ENCODE data around the gene MAP3K4.

MAP3K4 gene

GRCh38 chr6:161128230-161128629 lies 136.7 kb downstream of the MAP3K4 start:
- H3K4me3 ChIP-seq (ENCODE audit: low read depth, low read length) = no peak overlapping the region
- no peak for TF ChIP-seq CTCF (IDR thresholded peaks at IDR 0.05; ENCODE audit: low read depth, low read length)

DNA sequence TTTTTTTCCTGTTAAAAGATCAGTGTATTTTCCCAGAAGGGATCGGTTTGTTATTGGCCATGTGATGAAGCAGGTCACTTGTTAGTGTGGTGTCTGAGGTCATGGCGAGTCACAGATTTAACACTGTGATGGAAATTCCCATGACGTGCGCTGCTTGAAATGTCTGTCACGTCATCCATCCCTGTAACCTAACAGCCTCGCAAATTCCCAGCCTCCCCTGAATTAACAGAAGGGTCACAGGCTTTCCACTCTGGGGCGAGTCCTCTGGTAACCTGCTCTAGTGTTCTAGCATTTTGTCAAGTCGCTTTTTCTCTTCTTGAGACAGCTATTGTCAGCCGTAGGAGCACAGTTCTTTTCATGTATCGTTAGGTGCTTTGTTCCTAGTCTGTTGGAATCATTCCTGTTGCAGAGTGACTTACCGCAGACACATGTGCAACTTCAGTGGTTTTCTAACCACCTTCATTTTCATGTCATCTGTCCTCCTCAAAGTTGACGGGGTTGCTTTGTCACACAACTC lies 137.2 kb downstream of the MAP3K4 start:
- TF ChIP-seq CTCF (IDR thresholded peaks at IDR 0.05; ENCODE audit: low read depth, low read length) = no peak

DNA sequence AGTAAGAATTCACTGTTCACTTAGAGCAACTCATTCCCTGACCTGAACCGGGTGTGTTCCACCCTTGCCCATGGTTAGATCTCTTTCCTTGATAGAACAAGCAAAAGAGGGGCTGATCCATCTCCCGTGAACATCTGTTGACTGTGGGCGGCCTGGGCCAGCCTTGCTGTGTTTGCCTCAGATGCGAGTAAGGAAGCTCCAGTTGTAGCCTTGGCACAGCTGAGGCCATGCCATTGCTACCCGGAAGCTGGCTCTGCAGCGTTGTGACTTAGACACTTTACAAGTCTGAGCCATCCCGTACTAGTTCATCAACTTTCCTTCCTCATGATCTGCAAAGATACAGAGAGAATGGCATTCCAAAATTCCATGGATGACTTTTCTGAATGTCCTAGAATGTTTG lies 139.0 kb downstream of the MAP3K4 start:
- TF ChIP-seq CTCF (IDR thresholded peaks at IDR 0.05; ENCODE audit: low read depth, low read length) = no peak
- no peak overlapping the region for H3K4me3 ChIP-seq (ENCODE audit: low read depth, low read length)

More for the DNA sequence above, 137.2 kb downstream of the MAP3K4 start:
- no peak overlapping the region for H3K4me3 ChIP-seq (ENCODE audit: low read depth, low read length)

DNA sequence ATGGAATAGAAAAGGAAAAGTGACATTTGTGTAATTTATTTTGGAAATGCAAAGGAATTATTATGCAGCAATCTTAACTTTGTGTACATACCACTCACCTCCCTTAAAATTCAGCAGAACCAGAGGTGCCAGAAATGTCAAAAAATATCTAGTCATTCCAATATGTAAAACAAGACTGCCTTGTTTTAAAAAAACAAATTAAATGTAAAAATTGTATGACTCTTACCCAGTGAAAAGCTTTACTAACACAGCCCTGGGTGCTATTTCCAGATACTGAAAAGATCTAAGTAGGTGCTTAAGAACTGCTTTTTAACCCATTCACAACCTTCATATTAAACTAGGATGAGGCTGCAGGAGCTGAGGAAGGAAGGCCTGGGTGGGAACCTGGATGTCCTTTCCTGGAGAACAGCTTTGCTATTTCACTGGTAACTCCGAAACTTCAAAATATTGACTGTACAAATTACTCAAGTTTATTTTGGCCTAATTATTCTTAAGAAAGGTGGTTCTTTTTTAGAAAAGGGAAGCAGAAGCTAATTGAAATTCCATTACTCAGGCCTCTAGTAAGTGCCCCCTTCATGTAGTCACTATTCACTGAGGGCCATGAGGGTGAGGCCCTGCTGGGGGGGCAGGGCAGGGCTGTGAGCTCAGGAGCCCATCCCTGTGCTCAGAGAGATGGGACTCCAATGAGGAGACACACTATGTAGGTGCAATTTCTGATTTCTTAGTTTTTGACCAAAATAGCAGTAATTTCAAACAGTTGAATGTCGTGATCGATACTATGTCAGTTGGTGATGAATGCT lies 139.6 kb downstream of the MAP3K4 start:
- no peak overlapping the region for H3K4me3 ChIP-seq (ENCODE audit: low read depth, low read length)
- TF ChIP-seq CTCF (IDR thresholded peaks at IDR 0.05; ENCODE audit: low read depth, low read length) = no peak

GRCh38 chr6:161132384-161132783 lies 140.8 kb downstream of the MAP3K4 start:
- no peak overlapping the region for H3K4me3 ChIP-seq (ENCODE audit: low read depth, low read length)
- no peak for TF ChIP-seq CTCF (IDR thresholded peaks at IDR 0.05; ENCODE audit: low read depth, low read length)

GRCh38 chr6:161133963-161134362 lies 142.4 kb downstream of the MAP3K4 start:
- TF ChIP-seq CTCF (IDR thresholded peaks at IDR 0.05; ENCODE audit: low read depth, low read length) = no peak

GRCh38 chr6:161134550-161135298 lies 143.2 kb downstream of the MAP3K4 start:
- no peak overlapping the region for H3K4me3 ChIP-seq (ENCODE audit: low read depth, low read length)
- no peak for TF ChIP-seq CTCF (IDR thresholded peaks at IDR 0.05; ENCODE audit: low read depth, low read length)

More at GRCh38 chr6:161133963-161134362, 142.4 kb downstream of the MAP3K4 start:
- H3K4me3 ChIP-seq (ENCODE audit: low read depth, low read length) = no peak overlapping the region
